WERI-Rb-1 (cell line): ENCODE data around the gene MAPK8IP3.

Experiments
- DNase-seq: peaks from one replicate; pipeline ENCODE4 v3.0.0-alpha.2; 2020
- H3K27ac ChIP-seq: fragments of 250-450 bp; sonication (Bioruptor Pico); 2 replicates; pipeline ENCODE4 v1.5.1; 2020; ENCODE audit warnings: mild to moderate bottlenecking, moderate library complexity
- H3K27me3 ChIP-seq: fragments of 250-450 bp; sonication (Bioruptor Pico); 2 replicates; pipeline ENCODE4 v1.5.1; 2021; ENCODE audit warnings: mild to moderate bottlenecking, low read depth, moderate library complexity; ENCODE audit not compliant: insufficient read depth, severe bottlenecking
- H3K36me3 ChIP-seq: fragments of 250-450 bp; sonication (Bioruptor Pico); 2 replicates; pipeline ENCODE4 v1.5.1; 2020; ENCODE audit warnings: mild to moderate bottlenecking, moderate library complexity
- H3K4me3 ChIP-seq: 2 replicates; pipeline ENCODE4 v1.5.1; 2011; ENCODE audit warnings: low read depth, mild to moderate bottlenecking, control low read depth, low read length
- H3K9me3 ChIP-seq: fragments of 250-450 bp; sonication (Bioruptor Pico); 2 replicates; pipeline ENCODE4 v1.5.1; 2021; ENCODE audit warnings: mild to moderate bottlenecking, moderate library complexity; ENCODE audit not compliant: severe bottlenecking
- CTCF ChIP-seq: IDR thresholded peaks from 2 replicates; pipeline ENCODE4 v1.5.1; 2011; ENCODE audit warnings: low read depth, mild to moderate bottlenecking, control low read depth, inconsistent platforms, low read length

MAPK8IP3 gene

GRCh38 chr16:1809281-1809801, 103.3 kb downstream of the MAPK8IP3 start:
- Histone ChIP-seq H3K9me3 (no peaks in the 10 kb centered on the region), H3K27me3 (no peaks in the 10 kb centered on the region), H3K4me3 (no peak overlapping the region), H3K36me3 (peaks cover 53% of the 10 kb centered on the region), H3K27ac (no peak overlapping the region)
- no peak for TF ChIP-seq CTCF
- no peak for DNase-seq

- Histone ChIP-seq H3K27me3 (no peaks in the 10 kb centered on the region), H3K4me3 (no peak overlapping the region), H3K9me3 (no peaks in the 10 kb centered on the region), H3K36me3 (peaks cover 53% of the 10 kb centered on the region), H3K27ac (no peak overlapping the region)
- DNase-seq: no peak
- no peak for TF ChIP-seq CTCF
Measured at GRCh38 chr16:1810106-1810505, 104.1 kb downstream of the MAPK8IP3 start.

GRCh38 chr16:1810536-1810935, 104.5 kb downstream of the MAPK8IP3 start:
- no peaks in the 10 kb centered on the region for H3K27me3 ChIP-seq
- no peaks in the 10 kb centered on the region for H3K9me3 ChIP-seq
- TF ChIP-seq CTCF: no peak
- H3K4me3 ChIP-seq: no peak overlapping the region
- DNase-seq: no peak
- peaks cover 50% of the 10 kb centered on the region for H3K36me3 ChIP-seq
- no peak overlapping the region for H3K27ac ChIP-seq

- Histone ChIP-seq H3K27me3 (no peaks in the 10 kb centered on the region), H3K27ac (no peak overlapping the region), H3K36me3 (peaks cover 38% of the 10 kb centered on the region), H3K4me3 (no peak overlapping the region), H3K9me3 (no peaks in the 10 kb centered on the region)
- peak; percentile 78 for TF ChIP-seq CTCF
- peak; percentile 71 for DNase-seq
Measured at GRCh38 chr16:1812732-1813163, 106.8 kb downstream of the MAPK8IP3 start.

GRCh38 chr16:1815461-1815860, 109.5 kb downstream of the MAPK8IP3 start:
- Histone ChIP-seq H3K9me3 (no peaks in the 10 kb centered on the region), H3K36me3 (peaks cover 20% of the 10 kb centered on the region), H3K27ac (no peak overlapping the region), H3K4me3 (no peak overlapping the region), H3K27me3 (no peaks in the 10 kb centered on the region)
- TF ChIP-seq CTCF: no peak
- DNase-seq: no peak
